ENCODE data around the gene DNALI1.

DNALI1 gene

GRCh38 chr1:37605061-37605650 lies 48.4 kb downstream of the DNALI1 start:
- no peak for DNase-seq

GRCh38 chr1:37605806-37606474 lies 49.2 kb downstream of the DNALI1 start:
- no peak for DNase-seq

DNA sequence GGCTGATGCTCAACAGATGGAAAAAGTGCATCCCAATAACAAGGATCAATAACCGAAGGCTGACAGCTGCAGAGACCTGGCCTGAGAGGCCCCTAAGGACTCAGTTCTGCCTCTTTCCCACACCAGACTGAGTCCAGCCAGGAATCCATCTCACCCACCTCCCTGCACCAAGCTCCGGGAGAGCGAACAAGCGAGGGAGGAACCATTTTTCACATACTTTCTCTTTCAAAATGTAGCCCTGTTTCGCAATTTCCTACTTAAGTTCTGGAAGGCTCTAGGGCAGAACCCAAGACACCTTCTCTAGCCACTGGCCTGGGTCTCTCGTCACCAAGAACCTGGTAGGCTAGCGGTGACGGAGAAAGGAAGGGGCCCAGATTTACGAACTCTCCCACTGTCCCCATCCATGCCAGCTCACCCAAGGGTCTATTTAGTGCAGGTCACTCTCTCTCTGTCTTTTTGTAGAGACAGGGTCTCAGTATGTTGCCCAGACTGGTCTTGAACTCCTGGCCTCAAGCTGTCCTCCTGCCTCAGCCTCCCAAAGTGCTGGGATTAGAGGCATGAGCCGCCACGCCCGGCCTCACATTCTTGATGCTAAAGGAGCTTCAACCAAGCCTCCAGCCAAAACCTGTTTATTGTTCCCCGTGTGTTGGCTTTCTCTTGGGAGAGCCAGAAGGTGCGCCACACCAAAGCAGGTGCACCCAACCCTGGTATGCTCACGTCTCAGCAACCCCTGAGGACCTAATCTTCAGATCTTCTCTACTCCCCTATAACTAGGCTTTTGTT lies 49.9 kb downstream of the DNALI1 start:
- DNase-seq, result no peak

GRCh38 chr1:37609002-37609401 lies 52.3 kb downstream of the DNALI1 start:
- no peak for DNase-seq

DNA sequence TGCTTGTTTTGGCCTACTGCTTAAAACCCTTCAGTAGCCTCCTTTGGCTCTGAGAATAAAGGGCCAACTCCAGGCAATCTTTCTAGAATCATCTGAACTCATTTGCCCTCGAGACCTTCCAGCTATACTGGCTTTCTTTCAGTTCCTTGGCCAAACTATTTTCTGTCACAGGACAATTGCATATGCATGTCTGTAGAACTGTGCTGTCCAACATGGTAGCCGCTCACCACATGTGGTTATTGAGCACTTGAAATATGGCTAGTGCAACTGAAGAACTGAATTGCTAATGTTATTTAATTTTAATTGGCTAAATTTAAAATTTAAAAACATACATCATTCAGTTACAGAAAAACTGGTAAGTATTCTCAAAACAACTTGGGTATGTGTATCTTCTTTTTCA lies 53.3 kb downstream of the DNALI1 start:
- DNase-seq, result no peak

DNA sequence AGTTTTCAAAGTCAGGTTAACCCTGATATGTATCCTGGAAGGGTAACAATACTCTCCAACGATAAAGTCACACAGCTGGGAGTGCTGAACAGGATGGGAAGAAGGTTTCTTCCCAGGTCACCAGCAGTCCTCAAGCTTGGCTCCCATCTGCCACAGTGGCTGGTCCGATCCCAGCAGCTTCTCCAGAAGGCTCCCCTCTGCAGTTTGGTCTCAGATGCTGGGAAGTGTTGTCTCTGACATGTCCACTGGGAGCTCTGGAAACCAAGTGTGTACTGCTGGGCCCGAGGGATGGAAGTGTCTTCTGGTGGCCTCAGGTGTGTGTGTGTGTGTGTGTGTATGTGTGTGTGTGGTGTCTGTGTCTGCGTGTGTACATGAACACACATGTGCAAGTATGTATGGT lies 55.4 kb downstream of the DNALI1 start:
- no peak for DNase-seq

DNA sequence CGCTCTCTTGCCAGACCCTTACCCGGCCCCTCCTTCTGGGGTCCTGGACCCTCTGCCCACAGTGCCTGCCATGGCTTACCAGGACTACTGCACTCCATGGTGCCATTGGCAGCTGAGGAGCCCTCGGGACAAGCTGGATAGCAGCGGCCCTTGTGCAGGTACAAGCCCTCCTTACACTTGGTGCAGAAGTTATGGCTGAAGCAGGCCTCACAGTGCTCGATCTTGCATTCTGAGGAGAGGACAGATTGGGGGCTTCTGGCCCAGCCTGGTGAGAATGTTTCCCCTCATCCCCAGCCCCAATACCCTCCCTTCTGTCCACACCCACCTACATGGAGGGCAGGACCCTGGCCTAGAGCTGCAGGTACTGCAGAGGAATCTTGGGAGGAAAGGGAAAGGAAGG lies 57.4 kb downstream of the DNALI1 start:
- no peak for DNase-seq

DNA sequence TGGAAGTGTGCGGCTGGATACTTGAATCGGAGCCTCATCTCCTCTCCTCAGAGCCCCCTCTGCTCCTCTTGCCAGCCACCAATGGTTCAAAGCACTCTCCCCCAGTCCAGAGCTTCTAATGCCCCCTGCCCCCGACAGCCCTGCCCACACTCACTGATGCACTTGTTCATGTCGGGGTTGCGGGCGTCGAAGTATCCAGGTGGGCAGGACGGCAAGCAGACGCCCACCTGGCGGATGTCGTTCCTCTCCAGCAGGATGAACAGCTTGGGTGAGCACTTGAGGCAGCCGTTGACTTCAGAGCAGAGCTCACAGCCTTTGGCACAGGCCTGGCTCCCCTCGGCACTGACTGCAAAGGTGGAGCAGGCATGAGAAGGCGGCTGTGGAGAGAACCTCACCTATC lies 59.6 kb downstream of the DNALI1 start:
- no peak for DNase-seq
